MM.1S (cell line): ENCODE data around the gene STC2.

Source experiments
- DNase-seq: peaks from one replicate; pipeline ENCODE4 v3.0.0-alpha.2; 2015
- H2AFZ ChIP-seq: fragments of 300-600 bp; sonication (generic); 2 replicates; pipeline ENCODE4 v1.6.0; 2016; ENCODE audit warnings: antibody characterized with exemption, low read length
- H3F3A ChIP-seq: fragments of 300-600 bp; sonication (generic); 2 replicates; pipeline ENCODE4 v1.6.1; 2016; ENCODE audit warnings: mild to moderate bottlenecking, antibody characterized with exemption, low read length, moderate library complexity, mixed read lengths; ENCODE audit not compliant: insufficient read depth
- H3K27ac ChIP-seq: fragments of 300-600 bp; sonication (generic); 2 replicates; pipeline ENCODE4 v1.5.1; 2016; ENCODE audit warnings: mild to moderate bottlenecking, low read length
- H3K27me3 ChIP-seq: fragments of 300-600 bp; sonication (generic); replicated peaks from 2 replicates; pipeline ENCODE4 v1.6.0; 2016; ENCODE audit warnings: low read length; ENCODE audit not compliant: insufficient read depth
- H3K36me3 ChIP-seq: fragments of 300-600 bp; sonication (generic); replicated peaks from 2 replicates; pipeline ENCODE4 v1.6.1; 2016; ENCODE audit warnings: mild to moderate bottlenecking, low read length, mixed read lengths; ENCODE audit not compliant: insufficient read depth
- H3K4me1 ChIP-seq: fragments of 300-600 bp; sonication (generic); 2 replicates; pipeline ENCODE4 v1.6.1; 2016; ENCODE audit warnings: low read length, mixed read lengths
- H3K4me2 ChIP-seq: fragments of 300-600 bp; sonication (generic); 2 replicates; pipeline ENCODE4 v1.6.0; 2016; ENCODE audit warnings: low read depth, low read length
- H3K4me3 ChIP-seq: fragments of 300-600 bp; sonication (generic); 2 replicates; pipeline ENCODE4 v1.5.1; 2016; ENCODE audit warnings: low read length, mixed read lengths
- H3K79me2 ChIP-seq: fragments of 300-600 bp; sonication (generic); 2 replicates; pipeline ENCODE4 v1.6.1; 2016; ENCODE audit warnings: mixed run types, low read length, mixed read lengths
- H3K9ac ChIP-seq: fragments of 300-600 bp; sonication (generic); 2 replicates; pipeline ENCODE4 v1.6.1; 2016; ENCODE audit warnings: low read length, mixed read lengths
- H3K9me2 ChIP-seq: fragments of 300-600 bp; sonication (generic); replicated peaks from 2 replicates; pipeline ENCODE4 v1.6.1; 2016; ENCODE audit warnings: mild to moderate bottlenecking, low read length, mixed read lengths; ENCODE audit not compliant: insufficient read depth
- H3K9me3 ChIP-seq: fragments of 300-600 bp; sonication (generic); replicated peaks from 2 replicates; pipeline ENCODE4 v1.6.1; 2016; ENCODE audit warnings: mild to moderate bottlenecking, low read length, mixed read lengths; ENCODE audit not compliant: insufficient read depth
- H4K20me1 ChIP-seq: fragments of 300-600 bp; sonication (generic); 2 replicates; pipeline ENCODE4 v1.6.1; 2016; ENCODE audit warnings: mild to moderate bottlenecking, low read length, moderate library complexity, mixed read lengths; ENCODE audit not compliant: insufficient read depth
- EZH2 ChIP-seq: fragments of 300-600 bp; sonication (generic); optimal IDR thresholded peaks from 2 replicates; pipeline ENCODE3; 2017; ENCODE audit warnings: low read depth, mild to moderate bottlenecking, antibody characterized with exemption, low read length, mixed read lengths
- EZH2phosphoT487 ChIP-seq: fragments of 300-600 bp; sonication (generic); IDR thresholded peaks from 2 replicates; pipeline ENCODE4 v1.6.1; 2018; ENCODE audit warnings: antibody characterized with exemption, low read length
- TF ChIP-seq, protein P1 (sequence below): fragments of 300-600 bp; sonication (generic); IDR thresholded peaks from 2 replicates; pipeline ENCODE4 v1.5.1; 2016; ENCODE audit warnings: antibody characterized with exemption, low read length, mixed read lengths

The STC2 gene

GRCh38 chr5:173339286-173339685 lies 11.1 kb upstream of the STC2 start:
- DNase-seq = no peak
- Histone ChIP-seq H3K4me3 (no peak overlapping the region), H3K4me2 (no peak overlapping the region), H3K27ac (no peak overlapping the region), H3K9me2 (no peaks in the 10 kb centered on the region), H3F3A (no peaks in the 10 kb centered on the region), H3K4me1 (no peaks in the 10 kb centered on the region), H4K20me1 (no peaks in the 10 kb centered on the region), H3K79me2 (no peaks in the 10 kb centered on the region), H3K27me3 (no peaks in the 10 kb centered on the region), H3K36me3 (no peaks in the 10 kb centered on the region), H3K9me3 (no peaks in the 10 kb centered on the region), H2AFZ (no peak overlapping the region), H3K9ac (no peak overlapping the region)
- TF ChIP-seq, protein P1, sequence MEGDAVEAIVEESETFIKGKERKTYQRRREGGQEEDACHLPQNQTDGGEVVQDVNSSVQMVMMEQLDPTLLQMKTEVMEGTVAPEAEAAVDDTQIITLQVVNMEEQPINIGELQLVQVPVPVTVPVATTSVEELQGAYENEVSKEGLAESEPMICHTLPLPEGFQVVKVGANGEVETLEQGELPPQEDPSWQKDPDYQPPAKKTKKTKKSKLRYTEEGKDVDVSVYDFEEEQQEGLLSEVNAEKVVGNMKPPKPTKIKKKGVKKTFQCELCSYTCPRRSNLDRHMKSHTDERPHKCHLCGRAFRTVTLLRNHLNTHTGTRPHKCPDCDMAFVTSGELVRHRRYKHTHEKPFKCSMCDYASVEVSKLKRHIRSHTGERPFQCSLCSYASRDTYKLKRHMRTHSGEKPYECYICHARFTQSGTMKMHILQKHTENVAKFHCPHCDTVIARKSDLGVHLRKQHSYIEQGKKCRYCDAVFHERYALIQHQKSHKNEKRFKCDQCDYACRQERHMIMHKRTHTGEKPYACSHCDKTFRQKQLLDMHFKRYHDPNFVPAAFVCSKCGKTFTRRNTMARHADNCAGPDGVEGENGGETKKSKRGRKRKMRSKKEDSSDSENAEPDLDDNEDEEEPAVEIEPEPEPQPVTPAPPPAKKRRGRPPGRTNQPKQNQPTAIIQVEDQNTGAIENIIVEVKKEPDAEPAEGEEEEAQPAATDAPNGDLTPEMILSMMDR = no peak
- TF ChIP-seq EZH2 (no peak), EZH2phosphoT487 (no peak)

- no peak overlapping the region for H3K4me2 ChIP-seq
- no peak for DNase-seq
- H3K9me2 ChIP-seq = no peaks in the 10 kb centered on the region
- H3K4me1 ChIP-seq = no peaks in the 10 kb centered on the region
- no peaks in the 10 kb centered on the region for H3K9me3 ChIP-seq
- H3K36me3 ChIP-seq = no peaks in the 10 kb centered on the region
- H3K27ac ChIP-seq = no peak overlapping the region
- no peaks in the 10 kb centered on the region for H3F3A ChIP-seq
- H3K4me3 ChIP-seq = no peak overlapping the region
- no peak overlapping the region for H3K9ac ChIP-seq
- no peak overlapping the region for H2AFZ ChIP-seq
- H3K79me2 ChIP-seq = no peaks in the 10 kb centered on the region
- no peaks in the 10 kb centered on the region for H3K27me3 ChIP-seq
- H4K20me1 ChIP-seq = no peaks in the 10 kb centered on the region
- TF ChIP-seq EZH2phosphoT487 (no peak), EZH2 (no peak)
- TF ChIP-seq, protein P1 = no peak
These were observed 10.3 kb upstream of the STC2 start for GRCh38 chr5:173338380-173339015.

- Histone ChIP-seq H3K27me3 (no peaks in the 10 kb centered on the region), H3K36me3 (no peaks in the 10 kb centered on the region), H3K79me2 (no peaks in the 10 kb centered on the region), H4K20me1 (no peaks in the 10 kb centered on the region), H3K4me1 (no peaks in the 10 kb centered on the region), H3K4me3 (no peak overlapping the region), H3K4me2 (no peak overlapping the region), H2AFZ (no peak overlapping the region), H3K9me2 (no peaks in the 10 kb centered on the region), H3K9ac (no peak overlapping the region), H3K9me3 (no peaks in the 10 kb centered on the region), H3K27ac (no peak overlapping the region), H3F3A (no peaks in the 10 kb centered on the region)
- no peak for DNase-seq
- TF ChIP-seq, protein P1 = no peak
- TF ChIP-seq EZH2 (no peak), EZH2phosphoT487 (no peak)
These were observed 6.6 kb upstream of the STC2 start for GRCh38 chr5:173334808-173335207.
